NB4 (cell line): ENCODE results near the gene KANSL3.

Experiments
- CTCF ChIP-seq: IDR thresholded peaks from one replicate; pipeline ENCODE4 v1.5.1; 2012; ENCODE audit warnings: low read depth, low read length
- POLR2A ChIP-seq: IDR thresholded peaks from 2 replicates; pipeline ENCODE4 v1.6.1; 2011; ENCODE audit warnings: mild to moderate bottlenecking; ENCODE audit not compliant: insufficient read length; ENCODE audit errors: extremely low read depth

GRCh38 chr2:96549466-96549785, 88.7 kb downstream of the KANSL3 start:
- TF ChIP-seq POLR2A: no peak
- TF ChIP-seq CTCF: no peak
